Astrocyte of the cerebellum (primary cell): Measurements from ENCODE around the gene TUBGCP3.

Experiments used
- DNase-seq: peaks from one replicate; pipeline ENCODE4 v3.0.0-alpha.2; 2011; ENCODE audit warnings: low read depth
- H3K4me3 ChIP-seq: 2 replicates; pipeline ENCODE4 v1.5.1; 2011; ENCODE audit warnings: mild to moderate bottlenecking, low read depth, low read length, moderate library complexity
- CTCF ChIP-seq: IDR thresholded peaks from 2 replicates; pipeline ENCODE4 v1.5.1; 2012; ENCODE audit warnings: low read length, low read depth, moderate library complexity, mild to moderate bottlenecking; ENCODE audit errors: missing control alignments
- in situ Hi-C: cut with HindIII; loops from 2 replicates; pipeline ENCODE4 v1.10.0; 2017; ENCODE audit warnings: low sequenced_read_pairs

The TUBGCP3 gene

GRCh38 chr13:112580211-112580610 is 7.7 kb downstream of the TUBGCP3 start:
- DNase-seq = no peak
- in situ Hi-C loops = no loop called here

GRCh38 chr13:112579310-112579843 is 8.6 kb downstream of the TUBGCP3 start:
- in situ Hi-C loops = no loop called here
- DNase-seq = no peak
- no peak overlapping the region for H3K4me3 ChIP-seq
- TF ChIP-seq CTCF = no peak

More at GRCh38 chr13:112580211-112580610, 7.7 kb downstream of the TUBGCP3 start:
- no peak overlapping the region for H3K4me3 ChIP-seq
- no peak for TF ChIP-seq CTCF

- no peak for TF ChIP-seq CTCF
- DNase-seq = no peak
- no peak overlapping the region for H3K4me3 ChIP-seq
- in situ Hi-C loops = no loop called here
Observed at GRCh38 chr13:112576768-112577167, 11.2 kb downstream of the TUBGCP3 start.

GRCh38 chr13:112576191-112576590 is 11.8 kb downstream of the TUBGCP3 start:
- DNase-seq = no peak
- no peak for TF ChIP-seq CTCF
- in situ Hi-C loops = no loop called here

GRCh38 chr13:112575675-112576074 is 12.3 kb downstream of the TUBGCP3 start:
- TF ChIP-seq CTCF = no peak
- in situ Hi-C loops = no loop called here
- no peak overlapping the region for H3K4me3 ChIP-seq
- DNase-seq = no peak

More at GRCh38 chr13:112576191-112576590, 11.8 kb downstream of the TUBGCP3 start:
- H3K4me3 ChIP-seq = no peak overlapping the region

- no peak overlapping the region for H3K4me3 ChIP-seq
- in situ Hi-C loops = no loop called here
- TF ChIP-seq CTCF = no peak
- DNase-seq = no peak
Observed at GRCh38 chr13:112574834-112575613, 12.9 kb downstream of the TUBGCP3 start.
